SK-N-SH treated with all-trans-retinoic acid at 6 μM for 48 hours (cell line): Measurements from ENCODE around the gene PLEKHJ1.

ENCODE experiments used
- ATAC-seq: fragments of 200-7000 bp; cut with Tn5 transposase; 3 replicates; pipeline ENCODE4 v1.9.1; 2020; ENCODE audit warnings: mild to moderate bottlenecking, moderate library complexity
- ARNTL ChIP-seq: fragments of 450-650 bp; formaldehyde crosslinking; IDR thresholded peaks from 2 replicates; pipeline ENCODE4 v1.5.0; 2020; ENCODE audit warnings: low read depth, mild to moderate bottlenecking, moderate library complexity, borderline replicate concordance
- BACH2 ChIP-seq: fragments of 250-450 bp; sonication (Bioruptor Pico); IDR thresholded peaks from 2 replicates; pipeline ENCODE4 v1.9.0; 2021; ENCODE audit warnings: mild to moderate bottlenecking, borderline replicate concordance
- ESRRG ChIP-seq: fragments of 250-450 bp; sonication (Bioruptor Pico); IDR thresholded peaks from 2 replicates; pipeline ENCODE4 v1.6.1; 2021; ENCODE audit warnings: mild to moderate bottlenecking
- GLIS3 ChIP-seq: fragments of 250-450 bp; sonication (Bioruptor Pico); IDR thresholded peaks from 2 replicates; pipeline ENCODE4 v1.5.0; 2020; ENCODE audit warnings: mild to moderate bottlenecking, moderate library complexity
- ISL1 ChIP-seq: fragments of 250-450 bp; sonication (Bioruptor Pico); IDR thresholded peaks from 2 replicates; pipeline ENCODE4 v2.1.2; 2022; ENCODE audit warnings: mild to moderate bottlenecking, moderate library complexity
- OSR1 ChIP-seq: fragments of 250-450 bp; sonication (Bioruptor Pico); IDR thresholded peaks from 2 replicates; pipeline ENCODE4 v1.8.0; 2022; ENCODE audit warnings: moderate library complexity, mild to moderate bottlenecking, inconsistent platforms
- PPARA ChIP-seq: fragments of 250-450 bp; sonication (Bioruptor Pico); IDR thresholded peaks from 2 replicates; pipeline ENCODE4 v1.5.0; 2020; ENCODE audit warnings: mild to moderate bottlenecking, borderline replicate concordance
- RARB ChIP-seq: fragments of 250-450 bp; sonication (Bioruptor Pico); IDR thresholded peaks from 2 replicates; pipeline ENCODE4 v1.8.0; 2021; ENCODE audit warnings: mild to moderate bottlenecking, moderate library complexity
- TOX ChIP-seq: fragments of 250-450 bp; sonication (Bioruptor Pico); IDR thresholded peaks from 2 replicates; pipeline ENCODE4 v1.8.0; 2021; ENCODE audit warnings: mild to moderate bottlenecking, moderate library complexity, borderline replicate concordance
- ZC3H10 ChIP-seq: fragments of 250-450 bp; sonication (Bioruptor Pico); IDR thresholded peaks from 2 replicates; pipeline ENCODE4 v1.5.1; 2021; ENCODE audit warnings: mild to moderate bottlenecking, moderate library complexity
- ZFP3 ChIP-seq: fragments of 250-450 bp; sonication (Bioruptor Pico); IDR thresholded peaks from 2 replicates; pipeline ENCODE4 v1.5.0; 2020; ENCODE audit warnings: mild to moderate bottlenecking, moderate library complexity
- ZFP30 ChIP-seq: fragments of 450-650 bp; formaldehyde crosslinking; IDR thresholded peaks from 2 replicates; pipeline ENCODE4 v1.5.0; 2022; ENCODE audit warnings: mild to moderate bottlenecking, moderate library complexity
- ZNF565 ChIP-seq: fragments of 450-650 bp; formaldehyde crosslinking; conservative IDR thresholded peaks from 2 replicates; pipeline ENCODE4 v1.5.0; 2020; ENCODE audit warnings: low read depth, mild to moderate bottlenecking, moderate library complexity
- ZNF70 ChIP-seq: fragments of 450-650 bp; formaldehyde crosslinking; IDR thresholded peaks from 2 replicates; pipeline ENCODE4 v1.5.0; 2020; ENCODE audit warnings: mild to moderate bottlenecking, moderate library complexity
- ZNF8 ChIP-seq: fragments of 450-650 bp; formaldehyde crosslinking; IDR thresholded peaks from 2 replicates; pipeline ENCODE4 v1.5.0; 2020; ENCODE audit warnings: mild to moderate bottlenecking, moderate library complexity
- TF ChIP-seq, protein P1 (sequence below): fragments of 250-450 bp; sonication (Bioruptor Pico); IDR thresholded peaks from 2 replicates; pipeline ENCODE4 v1.5.0; 2020; ENCODE audit warnings: mild to moderate bottlenecking, moderate library complexity
- TF ChIP-seq, protein P2 (sequence below): fragments of 250-450 bp; sonication (Bioruptor Pico); IDR thresholded peaks from 2 replicates; pipeline ENCODE4 v1.8.0; 2020; ENCODE audit warnings: mild to moderate bottlenecking, moderate library complexity, borderline replicate concordance
- TF ChIP-seq, protein P3 (sequence below): fragments of 250-450 bp; sonication (Bioruptor Pico); IDR thresholded peaks from 2 replicates; pipeline ENCODE4 v1.8.0; 2021; ENCODE audit warnings: low read depth, mild to moderate bottlenecking, moderate library complexity, borderline replicate concordance
- TF ChIP-seq, protein P4 (sequence below): fragments of 250-450 bp; sonication (Bioruptor Pico); IDR thresholded peaks from 2 replicates; pipeline ENCODE4 v1.5.1; 2020; ENCODE audit warnings: low read depth, mild to moderate bottlenecking, moderate library complexity
- TF ChIP-seq, protein P5 (sequence below): fragments of 250-450 bp; sonication (Bioruptor Pico); IDR thresholded peaks from 2 replicates; pipeline ENCODE4 v1.5.1; 2021; ENCODE audit warnings: mild to moderate bottlenecking, moderate library complexity

PLEKHJ1 gene

GRCh38 chr19:2223959-2224358 lies 12.2 kb downstream of the PLEKHJ1 start:
- TF ChIP-seq ZFP3 (no peak), ISL1 (CRISPR knock-in tag) (no peak), RARB (no peak), ZFP30 (no peak), ZNF70 (CRISPR knock-in tag) (no peak), ZNF565 (CRISPR knock-in tag) (no peak), GLIS3 (CRISPR knock-in tag) (no peak), TOX (CRISPR knock-in tag) (no peak), ZC3H10 (no peak), BACH2 (CRISPR knock-in tag) (no peak), PPARA (CRISPR knock-in tag) (no peak)
- TF ChIP-seq, protein P1, sequence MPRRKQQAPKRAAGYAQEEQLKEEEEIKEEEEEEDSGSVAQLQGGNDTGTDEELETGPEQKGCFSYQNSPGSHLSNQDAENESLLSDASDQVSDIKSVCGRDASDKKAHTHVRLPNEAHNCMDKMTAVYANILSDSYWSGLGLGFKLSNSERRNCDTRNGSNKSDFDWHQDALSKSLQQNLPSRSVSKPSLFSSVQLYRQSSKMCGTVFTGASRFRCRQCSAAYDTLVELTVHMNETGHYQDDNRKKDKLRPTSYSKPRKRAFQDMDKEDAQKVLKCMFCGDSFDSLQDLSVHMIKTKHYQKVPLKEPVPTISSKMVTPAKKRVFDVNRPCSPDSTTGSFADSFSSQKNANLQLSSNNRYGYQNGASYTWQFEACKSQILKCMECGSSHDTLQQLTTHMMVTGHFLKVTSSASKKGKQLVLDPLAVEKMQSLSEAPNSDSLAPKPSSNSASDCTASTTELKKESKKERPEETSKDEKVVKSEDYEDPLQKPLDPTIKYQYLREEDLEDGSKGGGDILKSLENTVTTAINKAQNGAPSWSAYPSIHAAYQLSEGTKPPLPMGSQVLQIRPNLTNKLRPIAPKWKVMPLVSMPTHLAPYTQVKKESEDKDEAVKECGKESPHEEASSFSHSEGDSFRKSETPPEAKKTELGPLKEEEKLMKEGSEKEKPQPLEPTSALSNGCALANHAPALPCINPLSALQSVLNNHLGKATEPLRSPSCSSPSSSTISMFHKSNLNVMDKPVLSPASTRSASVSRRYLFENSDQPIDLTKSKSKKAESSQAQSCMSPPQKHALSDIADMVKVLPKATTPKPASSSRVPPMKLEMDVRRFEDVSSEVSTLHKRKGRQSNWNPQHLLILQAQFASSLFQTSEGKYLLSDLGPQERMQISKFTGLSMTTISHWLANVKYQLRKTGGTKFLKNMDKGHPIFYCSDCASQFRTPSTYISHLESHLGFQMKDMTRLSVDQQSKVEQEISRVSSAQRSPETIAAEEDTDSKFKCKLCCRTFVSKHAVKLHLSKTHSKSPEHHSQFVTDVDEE (CRISPR knock-in tag): no peak
- TF ChIP-seq, protein P2, sequence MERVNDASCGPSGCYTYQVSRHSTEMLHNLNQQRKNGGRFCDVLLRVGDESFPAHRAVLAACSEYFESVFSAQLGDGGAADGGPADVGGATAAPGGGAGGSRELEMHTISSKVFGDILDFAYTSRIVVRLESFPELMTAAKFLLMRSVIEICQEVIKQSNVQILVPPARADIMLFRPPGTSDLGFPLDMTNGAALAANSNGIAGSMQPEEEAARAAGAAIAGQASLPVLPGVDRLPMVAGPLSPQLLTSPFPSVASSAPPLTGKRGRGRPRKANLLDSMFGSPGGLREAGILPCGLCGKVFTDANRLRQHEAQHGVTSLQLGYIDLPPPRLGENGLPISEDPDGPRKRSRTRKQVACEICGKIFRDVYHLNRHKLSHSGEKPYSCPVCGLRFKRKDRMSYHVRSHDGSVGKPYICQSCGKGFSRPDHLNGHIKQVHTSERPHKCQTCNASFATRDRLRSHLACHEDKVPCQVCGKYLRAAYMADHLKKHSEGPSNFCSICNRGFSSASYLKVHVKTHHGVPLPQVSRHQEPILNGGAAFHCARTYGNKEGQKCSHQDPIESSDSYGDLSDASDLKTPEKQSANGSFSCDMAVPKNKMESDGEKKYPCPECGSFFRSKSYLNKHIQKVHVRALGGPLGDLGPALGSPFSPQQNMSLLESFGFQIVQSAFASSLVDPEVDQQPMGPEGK (CRISPR knock-in tag): no peak
- TF ChIP-seq, protein P3, sequence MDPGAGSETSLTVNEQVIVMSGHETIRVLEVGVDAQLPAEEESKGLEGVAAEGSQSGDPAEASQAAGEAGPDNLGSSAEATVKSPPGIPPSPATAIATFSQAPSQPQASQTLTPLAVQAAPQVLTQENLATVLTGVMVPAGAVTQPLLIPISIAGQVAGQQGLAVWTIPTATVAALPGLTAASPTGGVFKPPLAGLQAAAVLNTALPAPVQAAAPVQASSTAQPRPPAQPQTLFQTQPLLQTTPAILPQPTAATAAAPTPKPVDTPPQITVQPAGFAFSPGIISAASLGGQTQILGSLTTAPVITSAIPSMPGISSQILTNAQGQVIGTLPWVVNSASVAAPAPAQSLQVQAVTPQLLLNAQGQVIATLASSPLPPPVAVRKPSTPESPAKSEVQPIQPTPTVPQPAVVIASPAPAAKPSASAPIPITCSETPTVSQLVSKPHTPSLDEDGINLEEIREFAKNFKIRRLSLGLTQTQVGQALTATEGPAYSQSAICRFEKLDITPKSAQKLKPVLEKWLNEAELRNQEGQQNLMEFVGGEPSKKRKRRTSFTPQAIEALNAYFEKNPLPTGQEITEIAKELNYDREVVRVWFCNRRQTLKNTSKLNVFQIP (CRISPR knock-in tag): no peak
- TF ChIP-seq, protein P4, sequence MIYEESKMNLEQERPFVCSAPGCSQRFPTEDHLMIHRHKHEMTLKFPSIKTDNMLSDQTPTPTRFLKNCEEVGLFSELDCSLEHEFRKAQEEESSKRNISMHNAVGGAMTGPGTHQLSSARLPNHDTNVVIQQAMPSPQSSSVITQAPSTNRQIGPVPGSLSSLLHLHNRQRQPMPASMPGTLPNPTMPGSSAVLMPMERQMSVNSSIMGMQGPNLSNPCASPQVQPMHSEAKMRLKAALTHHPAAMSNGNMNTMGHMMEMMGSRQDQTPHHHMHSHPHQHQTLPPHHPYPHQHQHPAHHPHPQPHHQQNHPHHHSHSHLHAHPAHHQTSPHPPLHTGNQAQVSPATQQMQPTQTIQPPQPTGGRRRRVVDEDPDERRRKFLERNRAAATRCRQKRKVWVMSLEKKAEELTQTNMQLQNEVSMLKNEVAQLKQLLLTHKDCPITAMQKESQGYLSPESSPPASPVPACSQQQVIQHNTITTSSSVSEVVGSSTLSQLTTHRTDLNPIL (CRISPR knock-in tag): no peak
- no peak for ATAC-seq

DNA sequence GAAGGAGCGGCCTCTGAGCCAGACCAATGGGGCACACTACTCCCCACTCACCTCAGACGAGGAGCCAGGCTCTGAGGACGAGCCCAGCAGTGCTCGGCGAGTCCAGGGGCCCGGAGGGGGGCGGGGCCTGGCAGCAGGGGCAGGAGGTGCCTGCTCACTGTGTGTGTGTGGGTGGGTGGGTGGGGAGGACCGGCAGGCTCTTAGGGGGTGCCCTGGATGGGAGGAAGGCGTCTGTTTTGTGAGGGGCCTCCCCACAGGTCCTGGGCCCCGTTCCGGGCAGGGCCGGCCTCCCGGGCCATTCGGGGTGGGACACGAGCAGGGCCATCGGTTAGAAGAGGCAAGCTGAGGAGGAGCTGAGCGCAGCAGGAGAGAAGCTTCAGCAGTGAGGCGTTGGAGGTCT lies 12.7 kb downstream of the PLEKHJ1 start:
- no peak for ATAC-seq
- TF ChIP-seq, protein P3 (CRISPR knock-in tag): no peak
- no peak for TF ChIP-seq ZC3H10
- TF ChIP-seq OSR1 (CRISPR knock-in tag): no peak
- no peak for TF ChIP-seq PPARA (CRISPR knock-in tag)
- TF ChIP-seq ESRRG (CRISPR knock-in tag): no peak
- TF ChIP-seq ZNF70 (CRISPR knock-in tag): no peak

DNA sequence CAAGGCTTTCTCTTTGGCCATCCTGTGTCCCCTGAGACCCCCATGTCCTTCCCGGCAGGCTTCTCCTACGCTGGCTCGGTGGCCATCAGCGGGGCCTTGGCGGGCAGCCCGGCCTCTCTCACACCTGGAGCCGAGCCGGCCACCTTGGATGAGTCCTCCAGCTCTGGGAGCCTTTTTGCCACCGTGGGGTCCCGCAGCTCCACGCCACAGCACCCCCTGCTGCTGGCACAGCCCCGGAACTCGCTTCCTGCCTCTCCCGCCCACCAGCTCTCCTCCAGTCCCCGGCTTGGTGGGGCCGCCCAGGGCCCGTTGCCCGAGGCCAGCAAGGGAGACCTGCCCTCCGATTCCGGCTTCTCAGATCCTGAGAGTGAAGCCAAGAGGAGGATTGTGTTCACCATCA lies 14.2 kb downstream of the PLEKHJ1 start:
- peak; percentile 17; the same call in 1 of the 3 replicates for ATAC-seq
- TF ChIP-seq ARNTL (CRISPR knock-in tag) (no peak), ZC3H10 (no peak), PPARA (CRISPR knock-in tag) (no peak), ZNF8 (CRISPR knock-in tag) (no peak), BACH2 (CRISPR knock-in tag) (no peak), OSR1 (CRISPR knock-in tag) (no peak)
- TF ChIP-seq, protein P5, sequence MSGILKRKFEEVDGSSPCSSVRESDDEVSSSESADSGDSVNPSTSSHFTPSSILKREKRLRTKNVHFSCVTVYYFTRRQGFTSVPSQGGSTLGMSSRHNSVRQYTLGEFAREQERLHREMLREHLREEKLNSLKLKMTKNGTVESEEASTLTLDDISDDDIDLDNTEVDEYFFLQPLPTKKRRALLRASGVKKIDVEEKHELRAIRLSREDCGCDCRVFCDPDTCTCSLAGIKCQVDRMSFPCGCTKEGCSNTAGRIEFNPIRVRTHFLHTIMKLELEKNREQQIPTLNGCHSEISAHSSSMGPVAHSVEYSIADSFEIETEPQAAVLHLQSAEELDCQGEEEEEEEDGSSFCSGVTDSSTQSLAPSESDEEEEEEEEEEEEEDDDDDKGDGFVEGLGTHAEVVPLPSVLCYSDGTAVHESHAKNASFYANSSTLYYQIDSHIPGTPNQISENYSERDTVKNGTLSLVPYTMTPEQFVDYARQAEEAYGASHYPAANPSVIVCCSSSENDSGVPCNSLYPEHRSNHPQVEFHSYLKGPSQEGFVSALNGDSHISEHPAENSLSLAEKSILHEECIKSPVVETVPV (CRISPR knock-in tag): no peak
- TF ChIP-seq, protein P3 (CRISPR knock-in tag): no peak
- TF ChIP-seq, protein P4 (CRISPR knock-in tag): no peak
